GM18868 (cell line): ENCODE results near the gene ZNF41.
"Not testable (repeated sequence)": the region's sequence is repeated elsewhere in the genome, so short reads cannot be mapped to it uniquely, and the experiment has no call there.

Experiments
- ATAC-seq: cut with Tn5 transposase; IDR thresholded peaks from one replicate; pipeline ENCODE4 v1.9.1; 2021; ENCODE audit warnings: mild to moderate bottlenecking, moderate library complexity; ENCODE audit not compliant: unreplicated experiment

Gene ZNF41

GRCh38 chrX:47492133-47492532 lies 9.1 kb upstream of the ZNF41 start:
- ATAC-seq: not testable (repeated sequence)

DNA sequence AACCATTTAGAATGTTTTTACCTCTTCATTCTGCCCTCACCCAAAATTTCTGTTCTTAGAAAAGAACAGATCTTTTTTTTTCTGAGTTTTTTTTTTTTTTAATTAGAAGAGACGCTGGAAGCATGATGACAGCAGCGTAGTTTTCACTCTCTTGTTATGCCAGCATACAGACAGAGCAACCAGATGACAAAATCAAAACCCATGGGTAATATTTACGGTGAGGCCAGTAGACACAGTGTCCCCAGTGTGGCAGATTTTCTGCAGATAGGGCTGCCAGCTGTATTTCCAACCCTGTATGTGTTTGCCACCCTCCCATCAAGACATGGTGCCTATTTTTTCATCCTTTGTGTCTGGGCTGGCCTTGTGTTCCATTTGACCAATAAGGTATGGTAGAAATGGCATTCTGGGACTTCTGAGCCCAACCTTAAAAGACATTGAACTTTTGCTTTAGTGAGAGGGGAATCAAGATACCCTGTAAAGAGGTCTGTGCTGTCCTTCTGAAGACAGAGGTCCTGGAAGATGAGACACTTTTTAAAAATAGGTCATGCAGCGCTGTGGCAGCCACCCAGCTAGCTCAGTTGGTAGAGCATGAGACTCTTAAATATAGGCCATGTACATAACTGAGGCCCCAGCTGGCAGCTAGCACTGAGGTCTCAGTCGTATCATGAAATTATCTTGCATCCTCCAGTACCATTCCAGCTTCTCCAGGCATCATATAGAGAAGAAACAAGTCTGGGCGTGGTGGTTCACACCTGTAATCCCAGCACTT lies 6.7 kb upstream of the ZNF41 start:
- no peak for ATAC-seq

- no peak for ATAC-seq
Observed at GRCh38 chrX:47484885-47485284, 1.9 kb upstream of the ZNF41 start.

DNA sequence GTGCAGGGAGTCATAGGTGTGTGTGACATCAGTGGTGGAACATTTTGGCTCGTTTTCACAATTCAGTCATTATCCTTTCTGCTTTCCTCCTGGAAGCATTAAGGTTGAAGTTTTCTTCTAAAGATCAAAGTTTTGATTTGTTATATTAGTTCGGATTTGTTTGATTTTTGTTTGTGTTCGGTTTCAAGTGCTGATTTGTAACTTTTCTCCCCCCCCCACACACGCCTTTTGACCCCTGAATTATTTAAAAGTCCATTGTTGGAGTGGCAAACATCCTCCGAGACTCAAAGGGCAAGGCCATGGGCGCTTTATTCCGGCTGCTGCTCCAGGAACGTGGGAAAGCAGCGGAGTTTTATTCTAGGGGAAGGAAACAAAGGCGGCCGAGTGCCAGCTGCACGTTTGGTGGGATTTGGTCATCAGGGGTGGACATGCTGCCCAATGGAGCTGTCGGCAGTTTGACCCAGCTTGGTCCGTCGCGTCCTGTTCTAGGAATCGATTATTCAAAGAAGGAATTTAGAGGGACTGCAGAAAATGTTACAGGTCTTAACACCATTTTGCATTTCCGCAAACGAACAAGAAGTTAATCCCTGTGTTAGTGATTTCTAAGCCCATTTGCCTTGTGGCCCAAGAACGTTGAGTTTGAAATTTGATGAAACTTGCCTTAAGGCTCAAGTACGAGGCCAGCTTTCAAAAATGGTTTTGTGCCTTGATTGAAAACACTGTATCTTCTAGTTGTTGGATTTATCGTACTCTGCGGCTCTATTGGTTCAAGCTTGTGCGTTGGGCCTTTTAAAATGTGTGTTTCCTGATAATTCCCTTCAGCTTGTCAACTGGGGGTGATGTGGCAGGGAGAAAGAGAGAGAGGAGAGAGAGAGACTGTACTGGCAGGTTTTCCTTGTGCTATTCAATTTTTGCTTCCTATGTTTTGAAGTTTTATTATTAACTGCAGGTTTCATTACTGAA lies 565 bp upstream of the ZNF41 start:
- ATAC-seq: no peak

GRCh38 chrX:47482065-47482511 lies 934 bp downstream of the ZNF41 start:
- ATAC-seq: no peak

DNA sequence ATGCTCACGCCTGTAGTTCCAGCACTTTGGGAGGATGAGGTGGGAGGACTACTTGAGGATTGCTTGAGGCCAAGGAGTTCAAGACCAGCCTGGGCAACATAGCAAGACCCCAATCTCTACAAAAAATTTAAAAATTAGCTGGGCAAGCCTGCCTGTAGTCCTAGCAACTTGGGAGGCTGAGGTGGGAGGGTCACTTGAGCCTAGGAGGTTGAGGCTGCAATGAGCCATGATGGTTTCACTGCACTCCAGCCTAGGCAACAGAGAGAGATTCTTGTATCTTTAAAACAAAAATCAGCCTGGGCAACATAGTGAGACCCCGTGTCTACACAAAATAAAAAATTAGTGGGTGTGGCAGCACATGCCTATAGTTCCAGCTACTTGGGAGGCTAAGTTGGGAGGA lies 1.9 kb downstream of the ZNF41 start:
- ATAC-seq: no peak

- ATAC-seq: no peak
Observed at GRCh38 chrX:47480576-47480975, 2.4 kb downstream of the ZNF41 start.

GRCh38 chrX:47475476-47475875 lies 7.5 kb downstream of the ZNF41 start:
- ATAC-seq: no peak

DNA sequence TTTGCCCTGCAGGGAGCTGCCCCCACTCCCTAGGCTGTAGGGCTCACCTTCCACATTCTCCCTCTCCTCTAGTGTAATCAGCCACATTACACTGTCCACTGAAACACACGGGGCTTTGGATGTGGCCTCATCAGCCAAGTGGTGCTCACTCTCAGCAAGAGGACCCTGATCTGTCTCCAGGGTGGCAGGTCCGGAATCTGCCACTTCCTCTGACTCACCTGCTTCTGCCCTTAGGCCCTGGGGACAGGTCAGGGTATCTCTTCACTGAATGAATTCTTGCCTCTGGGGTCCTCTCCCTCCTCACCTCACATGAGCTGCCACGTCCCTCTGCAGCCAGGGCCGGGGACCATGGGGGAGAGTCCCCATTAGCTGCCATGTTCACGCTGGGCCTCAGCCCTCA lies 15.9 kb downstream of the ZNF41 start:
- ATAC-seq: no peak

DNA sequence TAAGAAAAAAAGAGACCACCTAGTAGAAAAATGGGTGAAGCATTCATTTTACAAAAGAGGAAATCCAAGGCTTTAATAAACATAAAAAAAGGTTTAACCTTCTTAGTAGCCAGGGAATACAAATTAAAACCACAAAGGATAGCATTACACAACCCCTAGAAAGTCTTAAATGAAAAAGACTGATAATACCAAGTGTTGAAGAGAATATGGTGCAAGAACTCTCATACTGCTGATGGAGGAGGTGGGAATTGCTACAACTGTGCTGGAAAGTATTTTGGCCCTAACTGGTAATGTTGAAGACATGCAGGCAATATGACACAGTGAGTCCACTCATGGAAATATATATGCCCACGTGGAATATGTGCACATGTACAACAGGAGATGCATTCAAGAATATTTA lies 22.5 kb downstream of the ZNF41 start:
- no peak for ATAC-seq

DNA sequence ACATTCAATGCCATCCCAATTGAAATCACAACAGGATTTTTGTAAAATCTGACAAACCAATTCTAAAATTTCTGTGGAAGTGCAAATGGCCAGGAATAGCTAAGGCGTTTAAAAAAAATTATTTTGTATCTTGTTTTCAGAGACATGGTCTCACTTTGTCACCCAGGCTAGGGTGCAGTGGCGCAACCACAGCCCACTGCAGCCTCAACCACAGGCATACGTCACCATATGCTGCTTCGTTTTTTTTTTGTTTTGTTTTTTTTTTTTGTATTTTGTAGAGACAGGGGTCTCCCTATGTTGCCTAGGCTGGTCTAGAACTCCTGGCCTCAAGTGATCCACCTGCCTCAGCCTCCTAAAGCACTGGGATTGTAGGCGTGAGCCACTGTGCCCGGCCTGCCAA lies 24.5 kb downstream of the ZNF41 start:
- no peak for ATAC-seq

DNA sequence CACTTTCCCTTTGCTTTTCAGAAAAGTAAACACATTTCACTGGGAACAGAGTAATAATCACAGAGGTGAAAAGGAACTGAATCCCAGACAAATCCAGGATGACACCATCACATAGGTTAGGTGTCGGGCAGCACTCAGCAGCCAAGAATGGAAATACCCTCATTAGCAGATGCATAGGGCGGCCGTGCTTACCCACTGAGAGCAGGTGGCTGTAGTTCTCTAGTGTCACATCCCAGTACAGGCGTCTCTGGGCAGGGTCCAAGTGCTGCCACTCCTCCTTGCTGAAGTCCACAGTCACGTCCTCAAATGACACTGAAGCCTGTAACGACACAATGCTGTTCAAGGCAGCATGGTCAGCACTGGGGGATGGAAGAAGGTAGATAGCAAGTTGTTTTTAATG lies 26.9 kb downstream of the ZNF41 start:
- no peak for ATAC-seq

- ATAC-seq: no peak
Observed at GRCh38 chrX:47452112-47452511, 30.9 kb downstream of the ZNF41 start.

- ATAC-seq: no peak
Observed at GRCh38 chrX:47448165-47448806, 34.7 kb downstream of the ZNF41 start.

DNA sequence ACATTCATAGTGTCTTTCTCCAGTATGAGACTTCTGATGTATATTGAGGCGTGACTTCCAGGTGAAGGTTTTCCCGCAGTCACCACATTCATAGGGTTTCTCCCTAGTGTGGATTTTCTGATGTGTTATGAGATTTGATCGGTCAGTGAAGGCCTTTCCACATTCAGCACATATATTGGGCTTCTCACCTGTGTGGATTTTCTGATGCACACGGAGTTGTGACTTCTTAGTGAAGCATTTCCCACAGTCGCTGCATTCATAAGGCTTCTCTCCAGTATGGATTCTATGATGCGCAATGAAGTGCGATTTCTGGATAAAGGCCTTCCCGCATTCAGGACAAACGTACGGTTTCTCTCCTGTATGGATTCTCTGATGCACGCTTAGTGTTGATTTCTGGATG lies 35.4 kb downstream of the ZNF41 start:
- ATAC-seq: no peak

DNA sequence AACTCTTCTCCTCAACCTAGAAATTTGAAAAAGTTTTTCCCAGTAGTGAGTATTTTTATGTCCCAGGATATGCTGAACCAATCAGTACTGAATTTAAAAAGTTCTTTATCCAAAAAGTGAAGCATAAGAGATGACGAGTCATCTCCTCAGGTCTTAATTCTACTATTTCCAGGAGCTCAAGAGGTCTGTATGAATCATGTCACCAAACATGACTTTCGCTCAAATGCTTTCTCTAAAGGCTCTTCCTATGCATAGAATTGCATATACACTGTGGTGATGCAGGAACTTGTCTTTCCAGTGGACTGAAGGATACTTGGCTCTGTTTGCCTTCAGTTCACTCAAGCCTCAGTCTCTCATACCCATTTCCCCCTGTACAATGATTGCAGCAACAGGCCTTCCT lies 36.1 kb downstream of the ZNF41 start:
- ATAC-seq: no peak

- ATAC-seq: no peak
Observed at GRCh38 chrX:47446431-47446830, 36.6 kb downstream of the ZNF41 start.

- ATAC-seq: no peak
Observed at GRCh38 chrX:47430925-47431324, 52.1 kb downstream of the ZNF41 start.

DNA sequence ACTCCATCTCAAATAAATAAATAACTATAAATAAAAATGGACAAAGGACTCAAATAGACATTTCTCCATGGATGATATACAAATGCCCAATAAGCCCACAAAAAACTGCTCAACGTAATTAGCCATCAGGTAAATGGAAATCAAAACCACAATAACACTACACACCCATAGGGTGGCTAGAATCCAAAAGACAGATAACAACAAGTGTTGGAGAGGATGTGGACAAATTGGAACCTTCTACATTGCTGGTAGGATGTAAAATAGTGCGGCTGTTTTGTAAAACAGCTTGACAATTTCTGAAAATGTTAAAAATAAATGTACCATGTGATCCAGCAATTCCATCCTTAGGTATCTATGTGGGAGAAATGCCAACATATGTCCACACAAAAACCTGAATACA lies 60.6 kb downstream of the ZNF41 start:
- ATAC-seq: no peak

GRCh38 chrX:47420962-47421361 lies 62.1 kb downstream of the ZNF41 start:
- ATAC-seq: no peak

DNA sequence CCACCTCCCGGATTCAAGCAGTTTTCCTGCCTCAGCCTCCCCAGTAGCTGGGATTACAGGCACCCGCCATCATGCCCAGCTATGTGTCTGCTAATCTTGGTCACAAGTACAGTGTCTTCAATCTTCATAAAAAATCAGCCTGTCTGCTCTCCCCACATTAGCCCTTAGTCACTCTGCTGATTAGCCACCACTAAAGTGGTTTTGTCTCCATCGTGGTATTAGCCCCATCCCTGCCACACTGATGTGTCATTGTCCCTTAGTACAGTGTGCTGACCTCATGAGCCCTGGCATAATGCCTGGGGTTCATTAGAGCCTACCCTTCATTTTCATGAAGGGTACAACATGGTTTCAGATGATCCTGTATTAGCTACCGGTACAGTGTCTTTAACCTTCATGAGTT lies 62.8 kb downstream of the ZNF41 start:
- ATAC-seq: no peak
